Measurements from ENCODE around the gene TCF4.

Gene TCF4

DNA sequence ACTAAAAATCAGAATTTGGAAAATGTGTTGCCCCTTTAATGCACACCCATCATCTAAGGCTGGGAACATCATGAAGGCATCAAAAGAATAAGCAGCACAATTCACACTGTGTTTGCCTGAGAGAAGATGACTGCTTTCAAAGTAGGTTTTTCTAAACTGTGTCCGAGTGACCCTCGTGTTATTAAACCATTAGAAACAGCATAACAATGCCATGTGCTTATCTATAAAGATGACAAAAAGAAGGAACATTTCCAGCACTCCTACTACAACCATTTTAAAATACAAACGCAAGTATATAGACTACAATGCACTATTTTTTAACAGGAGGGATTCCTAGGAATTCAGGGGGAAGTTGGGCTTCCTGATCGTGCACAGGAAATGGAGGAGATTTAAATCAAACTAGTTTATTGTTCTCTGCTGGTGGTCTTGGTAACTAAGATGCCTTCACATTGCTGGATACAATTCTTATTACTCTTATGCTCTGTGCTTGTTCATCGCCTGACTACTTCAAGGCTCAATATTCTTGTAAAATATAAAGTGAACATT is 322.8 kb downstream of the TCF4 start:
- Mint-ChIP-seq H3K4me3 (no peak overlapping the region), H3K9me3 (no peaks in the 10 kb centered on the region), H3K27me3 (no peaks in the 10 kb centered on the region), H3K36me3 (no peaks in the 10 kb centered on the region), H3K27ac (no peak overlapping the region), H3K4me1 (no peaks in the 10 kb centered on the region)

DNA sequence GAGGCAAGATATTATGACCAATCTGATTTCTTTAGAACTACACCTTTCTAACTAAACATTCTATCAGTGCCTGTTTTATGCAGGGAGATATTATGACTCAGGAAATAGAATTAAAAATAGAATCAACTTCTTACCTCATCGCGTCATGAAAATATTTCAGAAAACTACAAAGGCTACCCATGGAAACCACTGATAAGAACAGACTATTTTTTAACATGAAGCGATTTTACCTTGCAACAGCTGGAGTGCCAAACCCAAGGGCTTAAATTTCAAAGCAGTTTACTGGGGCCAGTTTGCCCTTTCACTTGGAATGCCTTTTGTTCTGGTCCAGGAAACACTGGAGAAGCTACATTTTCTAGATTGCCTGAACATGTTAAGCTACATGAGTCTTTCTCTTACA is 323.9 kb downstream of the TCF4 start:
- Mint-ChIP-seq H3K27me3 (no peaks in the 10 kb centered on the region), H3K36me3 (no peaks in the 10 kb centered on the region), H3K9me3 (no peaks in the 10 kb centered on the region), H3K4me1 (no peaks in the 10 kb centered on the region), H3K27ac (no peak overlapping the region), H3K4me3 (no peak overlapping the region)

DNA sequence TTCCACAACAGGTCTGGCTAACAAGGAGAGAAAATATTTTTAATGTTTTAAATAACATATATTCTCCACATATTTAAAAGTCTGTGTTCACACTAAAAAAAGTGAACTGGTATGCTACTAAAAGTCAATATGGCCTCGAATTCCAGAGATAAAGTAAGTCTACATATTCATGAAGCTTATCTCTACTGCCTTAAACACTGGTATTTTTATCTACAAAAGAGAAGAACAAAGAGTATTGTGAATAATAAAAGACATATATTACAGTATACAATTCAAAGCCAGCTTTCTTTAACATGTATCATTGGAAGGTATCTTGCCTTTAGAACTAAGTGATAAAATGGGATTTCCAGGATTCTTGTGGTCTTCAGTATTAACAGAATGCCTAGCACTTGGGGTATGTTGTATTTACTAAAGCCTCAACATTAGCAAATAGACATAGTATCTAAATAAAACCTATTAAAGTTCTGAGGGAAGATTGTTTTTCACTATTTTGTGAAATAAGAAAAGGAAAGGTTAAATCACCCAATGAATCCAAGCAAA is 325.9 kb downstream of the TCF4 start:
- Mint-ChIP-seq H3K27me3 (no peaks in the 10 kb centered on the region), H3K4me3 (no peak overlapping the region), H3K27ac (no peak overlapping the region), H3K36me3 (no peaks in the 10 kb centered on the region), H3K4me1 (no peaks in the 10 kb centered on the region), H3K9me3 (no peaks in the 10 kb centered on the region)

DNA sequence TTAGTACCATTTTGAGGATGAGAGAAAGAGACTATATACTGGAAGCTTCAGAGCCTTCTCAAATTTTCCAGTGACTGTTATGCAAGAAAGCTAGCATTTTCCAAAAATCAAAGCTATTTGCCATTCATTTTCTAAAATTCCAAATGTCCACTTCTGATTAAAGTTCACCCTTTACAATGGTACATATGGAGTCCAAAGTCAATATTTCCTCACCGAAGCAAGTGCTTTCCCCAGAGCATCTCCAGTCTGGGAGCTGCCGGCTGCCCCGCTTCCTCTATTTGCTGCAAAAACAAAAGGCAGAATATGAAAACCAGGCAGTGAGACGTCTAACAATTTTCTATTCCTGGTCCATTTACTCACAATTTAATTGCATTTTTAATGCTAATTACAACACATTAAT is 326.7 kb downstream of the TCF4 start:
- H3K36me3 Mint-ChIP-seq, result no peaks in the 10 kb centered on the region
- H3K4me1 Mint-ChIP-seq, result no peaks in the 10 kb centered on the region
- no peaks in the 10 kb centered on the region for H3K27me3 Mint-ChIP-seq
- no peak overlapping the region for H3K27ac Mint-ChIP-seq
- no peaks in the 10 kb centered on the region for H3K9me3 Mint-ChIP-seq
- no peak overlapping the region for H3K4me3 Mint-ChIP-seq

DNA sequence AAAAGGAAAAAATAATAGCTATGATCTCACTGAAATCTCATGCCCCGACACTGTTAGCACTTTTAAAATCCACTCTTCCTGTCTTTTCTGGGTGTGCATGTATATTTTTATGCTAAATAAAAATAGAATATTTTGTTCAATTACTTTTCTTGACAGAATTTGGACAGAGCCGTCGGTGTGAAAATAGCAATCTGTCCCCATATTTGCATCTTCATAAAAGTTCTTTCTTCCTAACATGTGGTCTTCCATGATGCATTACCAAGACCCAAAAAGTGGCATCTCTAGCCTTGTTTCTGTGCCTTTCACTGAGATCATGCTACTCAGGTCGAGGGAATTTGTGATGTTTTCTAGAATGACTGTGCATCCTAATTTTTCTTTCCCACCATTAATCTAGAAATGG is 329.9 kb downstream of the TCF4 start:
- Mint-ChIP-seq H3K4me3 (no peak overlapping the region), H3K27ac (no peak overlapping the region), H3K36me3 (no peaks in the 10 kb centered on the region), H3K4me1 (no peaks in the 10 kb centered on the region), H3K9me3 (no peaks in the 10 kb centered on the region), H3K27me3 (no peaks in the 10 kb centered on the region)

DNA sequence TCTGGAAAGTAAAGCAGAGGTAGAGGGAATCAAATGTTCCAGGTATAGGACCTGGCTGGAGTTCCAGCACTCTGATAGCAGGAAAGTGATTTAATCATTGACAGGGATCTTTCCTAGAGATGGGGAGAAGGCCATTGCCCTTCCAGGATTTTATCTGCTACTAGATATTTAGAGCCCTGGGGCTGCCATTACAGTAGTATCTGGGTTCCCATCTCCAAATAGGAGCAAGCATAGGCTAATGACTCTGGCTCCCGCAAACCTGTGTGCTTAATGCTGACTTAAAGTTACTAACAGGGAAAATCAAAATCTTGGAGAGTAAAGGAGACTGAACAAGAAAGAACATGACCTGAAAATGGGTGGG is 331.1 kb downstream of the TCF4 start:
- Mint-ChIP-seq H3K27me3 (no peaks in the 10 kb centered on the region), H3K9me3 (no peaks in the 10 kb centered on the region), H3K4me3 (no peak overlapping the region), H3K36me3 (no peaks in the 10 kb centered on the region), H3K27ac (no peak overlapping the region), H3K4me1 (no peaks in the 10 kb centered on the region)

DNA sequence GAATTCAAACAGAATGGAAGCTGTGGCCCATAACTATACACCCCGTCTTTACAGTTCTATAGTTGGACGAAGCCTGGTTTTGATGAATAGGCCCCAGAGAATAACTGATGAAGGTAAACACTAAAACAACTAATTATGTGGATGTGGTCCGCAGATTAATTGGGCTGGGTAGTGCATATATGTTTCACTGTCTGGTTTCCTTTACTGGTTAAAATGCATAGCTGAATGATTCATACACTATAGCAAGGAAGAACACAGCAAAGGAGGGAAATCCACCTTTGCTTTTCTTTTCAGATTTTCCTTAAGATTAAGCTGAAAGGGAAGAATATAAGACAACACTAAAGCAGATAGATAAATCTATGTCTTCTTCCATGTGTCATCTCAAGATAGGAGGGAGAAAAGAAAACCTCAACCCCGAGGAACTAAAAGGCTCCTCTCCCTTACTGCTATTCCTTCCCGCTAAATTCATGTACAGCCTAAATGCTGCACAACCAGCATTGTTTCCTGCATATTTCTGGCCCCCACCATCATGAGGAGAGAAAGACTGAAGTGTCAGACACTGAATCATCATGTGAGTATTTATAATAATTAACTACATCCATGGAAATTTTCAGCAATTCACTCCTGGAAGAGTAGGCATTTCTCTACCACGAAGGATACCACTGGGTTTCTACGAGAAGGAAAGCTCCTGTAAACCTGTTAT is 331.6 kb downstream of the TCF4 start:
- Mint-ChIP-seq H3K36me3 (no peaks in the 10 kb centered on the region), H3K27me3 (no peaks in the 10 kb centered on the region), H3K9me3 (no peaks in the 10 kb centered on the region), H3K4me1 (no peaks in the 10 kb centered on the region), H3K27ac (no peak overlapping the region), H3K4me3 (no peak overlapping the region)

DNA sequence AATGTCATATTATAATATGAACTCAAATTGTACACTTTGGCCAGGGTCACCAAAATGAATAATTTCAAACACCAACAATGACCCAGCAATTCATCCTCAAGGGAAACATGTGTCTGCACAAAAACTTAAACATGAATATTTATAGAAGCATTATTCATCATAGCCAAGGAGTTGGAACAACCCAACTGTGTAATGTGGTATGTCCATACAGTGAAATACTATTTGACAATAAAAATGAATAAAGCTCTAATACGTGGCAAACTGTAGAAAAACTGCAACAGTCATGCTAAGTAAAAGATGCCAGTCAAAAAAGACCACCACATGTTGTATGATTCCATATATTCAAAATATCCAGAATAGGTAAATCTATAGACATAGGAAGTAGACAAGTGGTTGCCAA is 334.2 kb downstream of the TCF4 start:
- H3K36me3 Mint-ChIP-seq, result no peaks in the 10 kb centered on the region
- no peak overlapping the region for H3K27ac Mint-ChIP-seq
- no peaks in the 10 kb centered on the region for H3K4me1 Mint-ChIP-seq
- H3K9me3 Mint-ChIP-seq, result no peaks in the 10 kb centered on the region
- H3K4me3 Mint-ChIP-seq, result no peak overlapping the region
- no peaks in the 10 kb centered on the region for H3K27me3 Mint-ChIP-seq

DNA sequence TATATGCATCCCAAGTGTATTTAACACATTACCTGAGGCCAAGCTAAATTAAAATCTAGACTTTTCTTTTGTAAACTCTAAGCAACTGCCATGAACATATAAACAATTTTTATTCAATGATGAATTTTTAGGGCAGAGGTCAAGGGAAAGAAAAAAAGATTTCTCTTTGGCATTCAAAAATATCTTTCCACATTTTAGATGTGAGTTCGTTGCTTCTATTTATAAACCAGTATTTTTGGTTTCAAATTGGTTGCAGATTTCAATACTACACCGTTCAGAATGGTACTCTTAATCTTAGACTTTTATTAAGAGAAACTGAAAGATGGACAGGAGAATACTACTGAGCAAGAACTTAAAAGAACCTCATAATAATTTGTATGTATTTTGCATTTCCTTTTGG is 335.1 kb downstream of the TCF4 start:
- H3K9me3 Mint-ChIP-seq, result no peaks in the 10 kb centered on the region
- no peaks in the 10 kb centered on the region for H3K4me1 Mint-ChIP-seq
- no peaks in the 10 kb centered on the region for H3K27me3 Mint-ChIP-seq
- no peaks in the 10 kb centered on the region for H3K36me3 Mint-ChIP-seq
- no peak overlapping the region for H3K4me3 Mint-ChIP-seq
- no peak overlapping the region for H3K27ac Mint-ChIP-seq

DNA sequence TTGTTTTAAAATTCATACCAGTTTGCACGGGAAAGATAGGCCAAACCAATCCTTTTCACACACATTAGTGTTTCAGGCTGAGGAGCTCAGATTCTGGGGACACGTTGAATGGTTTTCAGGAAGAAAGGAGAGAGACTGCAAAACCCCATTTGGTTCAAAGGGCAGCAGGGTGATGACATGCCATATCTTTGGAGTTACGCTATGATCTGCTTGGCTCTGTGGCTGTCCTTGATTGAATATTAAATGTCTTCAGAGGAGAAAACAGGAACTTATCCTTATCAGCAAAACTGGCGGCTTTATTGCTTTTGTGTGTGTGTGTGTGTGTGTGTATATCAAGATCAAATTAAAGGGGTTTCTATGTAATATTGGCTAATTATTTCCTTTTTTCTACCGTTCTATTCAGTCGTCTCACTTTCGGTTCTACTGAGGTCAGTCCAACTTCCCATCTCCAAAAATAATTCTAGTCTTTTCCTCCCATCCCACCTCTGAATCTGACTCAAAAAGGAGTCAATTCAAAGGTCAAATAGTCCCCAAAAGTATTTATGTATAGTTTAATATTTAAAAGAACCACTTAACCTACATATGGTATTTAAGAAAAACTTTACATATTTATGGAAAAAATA is 335.8 kb downstream of the TCF4 start:
- Mint-ChIP-seq H3K27ac (no peak overlapping the region), H3K27me3 (no peaks in the 10 kb centered on the region), H3K36me3 (no peaks in the 10 kb centered on the region), H3K4me3 (no peak overlapping the region), H3K4me1 (no peaks in the 10 kb centered on the region), H3K9me3 (no peaks in the 10 kb centered on the region)

DNA sequence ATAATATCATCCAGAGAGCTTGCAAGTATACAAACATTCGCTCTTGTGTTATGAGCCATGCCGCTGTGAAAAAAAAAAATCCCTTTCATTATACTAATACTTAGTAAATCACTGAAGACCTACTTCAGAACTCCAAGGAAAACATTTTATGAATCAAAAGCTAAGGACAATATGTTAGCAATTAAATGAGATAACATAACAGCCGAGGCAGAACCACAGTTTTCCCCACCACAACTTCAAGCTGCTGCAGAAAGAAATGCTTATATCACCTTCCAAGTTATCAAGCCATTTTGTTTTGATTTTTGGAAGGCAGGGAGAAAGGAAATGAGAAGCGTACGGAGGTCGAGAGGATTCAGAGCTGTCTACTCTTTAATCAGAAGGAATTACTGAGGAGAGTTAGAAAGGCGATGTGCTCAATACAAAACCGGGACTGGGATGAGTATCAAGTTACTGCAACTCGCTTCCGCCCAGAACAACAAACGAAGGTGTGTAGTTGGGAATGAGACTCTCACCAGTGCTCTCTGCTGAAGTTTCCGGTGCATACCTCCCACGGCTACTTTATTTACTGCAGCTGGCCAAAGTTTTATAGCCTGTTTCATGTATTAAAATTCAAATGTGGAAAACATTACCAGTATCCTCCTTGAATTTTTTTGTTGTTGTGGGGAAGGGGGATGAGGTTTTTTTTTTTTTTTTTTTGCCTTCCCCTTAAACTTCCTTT is 336.6 kb downstream of the TCF4 start:
- H3K4me3 Mint-ChIP-seq, result no peak overlapping the region
- H3K27me3 Mint-ChIP-seq, result no peaks in the 10 kb centered on the region
- no peaks in the 10 kb centered on the region for H3K36me3 Mint-ChIP-seq
- H3K4me1 Mint-ChIP-seq, result no peaks in the 10 kb centered on the region
- no peak overlapping the region for H3K27ac Mint-ChIP-seq
- H3K9me3 Mint-ChIP-seq, result no peaks in the 10 kb centered on the region

DNA sequence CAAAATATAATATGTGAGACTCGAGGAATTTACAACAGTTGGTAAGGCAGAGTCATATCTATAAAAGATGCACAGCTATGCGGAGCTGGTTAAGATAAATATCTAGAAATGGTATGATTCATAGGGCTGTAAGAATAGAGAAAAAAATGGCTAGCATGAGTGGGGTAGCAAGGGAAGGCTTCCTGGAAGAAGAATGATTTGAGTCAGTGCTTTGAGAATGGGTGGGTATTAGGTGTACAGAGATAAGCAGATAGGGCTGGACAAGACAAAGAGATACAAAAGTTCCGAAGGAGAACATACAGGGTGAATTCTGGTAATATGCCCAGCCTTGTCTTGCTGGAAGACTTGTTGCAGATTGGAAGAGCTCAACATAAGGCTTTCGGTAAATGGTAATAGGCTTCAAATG is 337.2 kb downstream of the TCF4 start:
- Mint-ChIP-seq H3K36me3 (no peaks in the 10 kb centered on the region), H3K27ac (no peak overlapping the region), H3K4me1 (no peaks in the 10 kb centered on the region), H3K27me3 (peaks cover 1% of the 10 kb centered on the region), H3K4me3 (no peak overlapping the region), H3K9me3 (no peaks in the 10 kb centered on the region)

DNA sequence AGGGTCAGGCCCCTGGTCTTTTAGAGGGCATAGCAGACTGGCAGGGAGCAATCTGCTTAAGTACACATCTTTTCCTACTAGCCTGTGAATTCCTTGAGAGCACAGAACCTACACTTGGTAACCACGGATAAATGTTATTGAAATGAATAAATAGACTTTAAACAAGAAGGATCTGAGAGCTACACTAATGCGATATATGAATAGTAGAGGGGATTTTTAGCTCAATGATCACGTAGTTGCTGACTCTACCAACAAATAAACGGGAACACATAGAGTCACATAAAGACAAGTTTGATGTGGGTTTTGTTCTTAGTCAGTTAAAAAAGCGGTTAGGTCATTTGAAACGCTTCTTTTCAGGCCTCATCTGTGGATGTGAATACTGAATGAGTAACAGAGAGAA is 338.4 kb downstream of the TCF4 start:
- Mint-ChIP-seq H3K36me3 (no peaks in the 10 kb centered on the region), H3K27me3 (peaks cover 1% of the 10 kb centered on the region), H3K9me3 (no peaks in the 10 kb centered on the region), H3K4me3 (no peak overlapping the region), H3K27ac (no peak overlapping the region), H3K4me1 (no peaks in the 10 kb centered on the region)

DNA sequence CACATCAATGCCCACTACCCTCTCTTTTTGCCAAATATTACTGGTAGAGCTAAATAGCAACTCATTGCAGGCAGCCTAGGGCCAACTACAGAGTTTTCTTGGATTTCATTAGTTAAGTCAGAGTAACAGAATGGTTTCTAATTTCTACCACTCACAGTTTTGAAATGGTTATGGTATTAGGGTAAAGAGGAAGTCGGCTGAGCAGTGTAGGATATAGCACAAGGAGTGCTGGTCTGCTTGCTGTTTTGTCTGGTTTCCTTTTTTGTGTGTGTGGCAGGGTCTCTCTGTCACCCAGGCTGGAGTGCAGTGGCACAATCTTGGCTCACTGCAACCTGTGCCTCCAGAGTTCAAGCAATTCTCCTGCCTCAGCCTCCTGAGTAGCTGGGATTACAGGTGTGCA is 339.5 kb downstream of the TCF4 start:
- H3K4me3 Mint-ChIP-seq, result no peak overlapping the region

DNA sequence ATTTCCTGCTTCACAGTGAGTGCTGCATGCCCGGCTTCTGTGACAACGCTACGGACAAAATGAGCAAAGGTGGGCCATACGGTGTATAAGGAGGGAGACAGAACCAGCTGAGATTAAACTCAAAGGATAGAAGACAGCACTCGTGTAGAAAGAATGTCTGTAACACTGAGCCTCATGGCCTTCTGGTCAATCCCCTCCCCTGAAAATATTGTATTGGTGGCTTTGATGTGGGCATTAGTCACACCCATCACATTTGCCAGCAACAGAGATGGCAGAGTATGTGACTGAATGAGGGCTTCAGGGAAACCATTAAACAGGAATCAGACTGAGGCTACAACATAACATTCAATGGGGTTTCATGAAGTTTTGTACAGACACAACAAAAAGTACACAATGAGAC is 341.0 kb downstream of the TCF4 start:
- H3K27me3 Mint-ChIP-seq, result peaks cover 4% of the 10 kb centered on the region
- no peaks in the 10 kb centered on the region for H3K9me3 Mint-ChIP-seq
- H3K4me1 Mint-ChIP-seq, result no peaks in the 10 kb centered on the region
- H3K36me3 Mint-ChIP-seq, result no peaks in the 10 kb centered on the region
- H3K4me3 Mint-ChIP-seq, result no peak overlapping the region
- H3K27ac Mint-ChIP-seq, result no peak overlapping the region

More for the DNA sequence above, 339.5 kb downstream of the TCF4 start:
- Mint-ChIP-seq H3K27ac (no peak overlapping the region), H3K36me3 (no peaks in the 10 kb centered on the region), H3K4me1 (no peaks in the 10 kb centered on the region), H3K9me3 (no peaks in the 10 kb centered on the region), H3K27me3 (peaks cover 4% of the 10 kb centered on the region)

DNA sequence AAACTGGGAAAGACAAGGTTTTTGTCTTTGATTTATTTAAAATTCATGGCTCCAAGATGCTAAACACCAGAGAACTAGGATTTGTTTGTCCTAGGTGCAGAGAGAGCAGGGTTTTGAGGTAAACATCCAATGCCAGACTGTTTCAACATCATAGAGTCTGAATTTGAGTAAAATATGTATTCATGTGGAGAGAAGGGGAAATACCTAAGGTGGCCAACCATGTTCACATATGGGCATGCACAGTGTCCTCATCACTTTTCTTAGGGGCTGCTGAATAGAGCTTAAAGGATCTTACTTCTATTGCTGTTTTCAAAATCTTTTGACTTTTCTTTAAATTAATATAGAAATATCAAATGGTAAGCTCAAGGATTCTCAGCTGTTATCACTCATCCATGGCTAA is 341.7 kb downstream of the TCF4 start:
- Mint-ChIP-seq H3K27ac (no peak overlapping the region), H3K27me3 (peaks cover 4% of the 10 kb centered on the region), H3K4me1 (no peaks in the 10 kb centered on the region), H3K4me3 (no peak overlapping the region), H3K9me3 (no peaks in the 10 kb centered on the region), H3K36me3 (no peaks in the 10 kb centered on the region)

All from activated naive CD4-positive, alpha-beta T cell treated with anti-CD3 and anti-CD28 coated beads, Interleukin-2, amount 50 U/mL, for 24 hours (primary cell).